ENCODE measurements around the gene UBE2L3. TPM values are rescaled to one million over a fixed set of nuclear protein-coding genes. Genes with fewer than 3 reads are reported as not detected.

Gene UBE2L3
- total and polyA plus RNA-seq, 2 of the 13 experiments (the other 11 are each of a cell fraction or from before 2014, with no cell fraction given): 30.2 to 58.1 TPM

DNA sequence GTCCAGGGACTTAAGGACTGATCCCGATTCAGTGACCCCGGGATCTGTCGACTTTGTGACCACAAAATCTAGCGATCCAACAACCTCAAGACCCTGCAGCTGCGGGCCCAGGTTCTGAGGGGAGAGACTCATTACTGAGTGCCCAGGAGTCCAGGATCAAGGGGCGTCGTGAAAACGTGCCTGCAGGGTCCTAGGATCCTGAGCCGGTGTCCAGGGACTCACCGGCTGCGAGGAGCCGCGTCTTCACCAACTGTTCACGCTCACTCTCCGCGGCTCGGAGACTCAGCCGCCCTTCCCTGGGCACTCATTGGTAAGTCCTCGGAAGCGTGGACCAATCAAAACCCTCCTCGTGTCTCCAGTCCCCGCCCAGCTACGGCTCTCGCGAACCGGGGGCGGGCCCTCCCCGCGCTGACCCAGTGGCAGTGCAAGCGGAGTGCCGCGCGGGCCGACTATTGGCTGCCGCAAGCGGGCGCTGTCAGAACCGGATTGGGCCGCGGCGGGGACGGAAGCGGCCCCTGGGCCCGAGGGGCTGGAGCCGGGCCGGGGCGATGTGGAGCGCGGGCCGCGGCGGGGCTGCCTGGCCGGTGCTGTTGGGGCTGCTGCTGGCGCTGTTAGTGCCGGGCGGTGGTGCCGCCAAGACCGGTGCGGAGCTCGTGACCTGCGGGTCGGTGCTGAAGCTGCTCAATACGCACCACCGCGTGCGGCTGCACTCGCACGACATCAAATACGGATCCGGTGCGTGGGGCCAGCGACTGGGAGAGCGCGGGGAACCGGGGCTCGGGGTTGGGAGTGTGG, 74.5 kb downstream of the UBE2L3 start, which contains the start of gene SDF2L1 (continued):
- TF ChIP-seq, protein P1, sequence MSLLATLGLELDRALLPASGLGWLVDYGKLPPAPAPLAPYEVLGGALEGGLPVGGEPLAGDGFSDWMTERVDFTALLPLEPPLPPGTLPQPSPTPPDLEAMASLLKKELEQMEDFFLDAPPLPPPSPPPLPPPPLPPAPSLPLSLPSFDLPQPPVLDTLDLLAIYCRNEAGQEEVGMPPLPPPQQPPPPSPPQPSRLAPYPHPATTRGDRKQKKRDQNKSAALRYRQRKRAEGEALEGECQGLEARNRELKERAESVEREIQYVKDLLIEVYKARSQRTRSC (CRISPR knock-in tag; IDR thresholded peaks at IDR 0.05; ENCODE audit: low read depth): no peak
- TF ChIP-seq ZBTB7A (CRISPR knock-in tag; IDR thresholded peaks at IDR 0.05): no peak
- TF ChIP-seq, protein P2, sequence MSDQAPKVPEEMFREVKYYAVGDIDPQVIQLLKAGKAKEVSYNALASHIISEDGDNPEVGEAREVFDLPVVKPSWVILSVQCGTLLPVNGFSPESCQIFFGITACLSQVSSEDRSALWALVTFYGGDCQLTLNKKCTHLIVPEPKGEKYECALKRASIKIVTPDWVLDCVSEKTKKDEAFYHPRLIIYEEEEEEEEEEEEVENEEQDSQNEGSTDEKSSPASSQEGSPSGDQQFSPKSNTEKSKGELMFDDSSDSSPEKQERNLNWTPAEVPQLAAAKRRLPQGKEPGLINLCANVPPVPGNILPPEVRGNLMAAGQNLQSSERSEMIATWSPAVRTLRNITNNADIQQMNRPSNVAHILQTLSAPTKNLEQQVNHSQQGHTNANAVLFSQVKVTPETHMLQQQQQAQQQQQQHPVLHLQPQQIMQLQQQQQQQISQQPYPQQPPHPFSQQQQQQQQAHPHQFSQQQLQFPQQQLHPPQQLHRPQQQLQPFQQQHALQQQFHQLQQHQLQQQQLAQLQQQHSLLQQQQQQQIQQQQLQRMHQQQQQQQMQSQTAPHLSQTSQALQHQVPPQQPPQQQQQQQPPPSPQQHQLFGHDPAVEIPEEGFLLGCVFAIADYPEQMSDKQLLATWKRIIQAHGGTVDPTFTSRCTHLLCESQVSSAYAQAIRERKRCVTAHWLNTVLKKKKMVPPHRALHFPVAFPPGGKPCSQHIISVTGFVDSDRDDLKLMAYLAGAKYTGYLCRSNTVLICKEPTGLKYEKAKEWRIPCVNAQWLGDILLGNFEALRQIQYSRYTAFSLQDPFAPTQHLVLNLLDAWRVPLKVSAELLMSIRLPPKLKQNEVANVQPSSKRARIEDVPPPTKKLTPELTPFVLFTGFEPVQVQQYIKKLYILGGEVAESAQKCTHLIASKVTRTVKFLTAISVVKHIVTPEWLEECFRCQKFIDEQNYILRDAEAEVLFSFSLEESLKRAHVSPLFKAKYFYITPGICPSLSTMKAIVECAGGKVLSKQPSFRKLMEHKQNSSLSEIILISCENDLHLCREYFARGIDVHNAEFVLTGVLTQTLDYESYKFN (CRISPR knock-in tag; conservative IDR thresholded peaks at IDR 0.05): no peak
- TF ChIP-seq KDM5B (CRISPR knock-in tag; IDR thresholded peaks at IDR 0.05; ENCODE audit: borderline replicate concordance): peak; percentile 28; the same call in 1 of the 2 replicates
- TF ChIP-seq SAFB2 (CRISPR knock-in tag; IDR thresholded peaks at IDR 0.05; ENCODE audit: borderline replicate concordance, low read depth): no peak
- TF ChIP-seq ZNF296 (CRISPR knock-in tag; conservative IDR thresholded peaks at IDR 0.05): 0 out of 2 replicates have a peak, but pooled peaks have one; percentile 42
- TF ChIP-seq ATF7 (IDR thresholded peaks at IDR 0.05): no peak
- no peak for TF ChIP-seq ATF7 (CRISPR knock-in tag; IDR thresholded peaks at IDR 0.05)
- TF ChIP-seq CENPX (CRISPR knock-in tag; IDR thresholded peaks at IDR 0.05): no peak
- TF ChIP-seq, protein P3, sequence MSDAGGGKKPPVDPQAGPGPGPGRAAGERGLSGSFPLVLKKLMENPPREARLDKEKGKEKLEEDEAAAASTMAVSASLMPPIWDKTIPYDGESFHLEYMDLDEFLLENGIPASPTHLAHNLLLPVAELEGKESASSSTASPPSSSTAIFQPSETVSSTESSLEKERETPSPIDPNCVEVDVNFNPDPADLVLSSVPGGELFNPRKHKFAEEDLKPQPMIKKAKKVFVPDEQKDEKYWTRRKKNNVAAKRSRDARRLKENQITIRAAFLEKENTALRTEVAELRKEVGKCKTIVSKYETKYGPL (CRISPR knock-in tag; IDR thresholded peaks at IDR 0.05): no peak
- TF ChIP-seq, protein P4, sequence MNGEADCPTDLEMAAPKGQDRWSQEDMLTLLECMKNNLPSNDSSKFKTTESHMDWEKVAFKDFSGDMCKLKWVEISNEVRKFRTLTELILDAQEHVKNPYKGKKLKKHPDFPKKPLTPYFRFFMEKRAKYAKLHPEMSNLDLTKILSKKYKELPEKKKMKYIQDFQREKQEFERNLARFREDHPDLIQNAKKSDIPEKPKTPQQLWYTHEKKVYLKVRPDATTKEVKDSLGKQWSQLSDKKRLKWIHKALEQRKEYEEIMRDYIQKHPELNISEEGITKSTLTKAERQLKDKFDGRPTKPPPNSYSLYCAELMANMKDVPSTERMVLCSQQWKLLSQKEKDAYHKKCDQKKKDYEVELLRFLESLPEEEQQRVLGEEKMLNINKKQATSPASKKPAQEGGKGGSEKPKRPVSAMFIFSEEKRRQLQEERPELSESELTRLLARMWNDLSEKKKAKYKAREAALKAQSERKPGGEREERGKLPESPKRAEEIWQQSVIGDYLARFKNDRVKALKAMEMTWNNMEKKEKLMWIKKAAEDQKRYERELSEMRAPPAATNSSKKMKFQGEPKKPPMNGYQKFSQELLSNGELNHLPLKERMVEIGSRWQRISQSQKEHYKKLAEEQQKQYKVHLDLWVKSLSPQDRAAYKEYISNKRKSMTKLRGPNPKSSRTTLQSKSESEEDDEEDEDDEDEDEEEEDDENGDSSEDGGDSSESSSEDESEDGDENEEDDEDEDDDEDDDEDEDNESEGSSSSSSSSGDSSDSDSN (CRISPR knock-in tag; IDR thresholded peaks at IDR 0.05): peak; percentile 51
- TF ChIP-seq ZBTB3 (CRISPR knock-in tag; IDR thresholded peaks at IDR 0.05; ENCODE audit: borderline replicate concordance, low read depth): no peak
- no peak for TF ChIP-seq ZNF670 (CRISPR knock-in tag; IDR thresholded peaks at IDR 0.05; ENCODE audit: borderline replicate concordance)
